ENCODE results near the gene MRPL43.

- TF ChIP-seq CTCF (conservative IDR thresholded peaks at IDR 0.05; ENCODE audit: low read length) = no peak
- TF ChIP-seq EZH2phosphoT487 (IDR thresholded peaks at IDR 0.05; ENCODE audit: borderline replicate concordance) = no peak
These were observed 14.3 kb upstream of the MRPL43 start for GRCh38 chr10:101001659-101002035.
